ENCODE data around the gene PRR14L.

- TF ChIP-seq POLR2A (IDR thresholded peaks at IDR 0.05; ENCODE audit: low read depth, low read length) = no peak
- TF ChIP-seq, protein P1, sequence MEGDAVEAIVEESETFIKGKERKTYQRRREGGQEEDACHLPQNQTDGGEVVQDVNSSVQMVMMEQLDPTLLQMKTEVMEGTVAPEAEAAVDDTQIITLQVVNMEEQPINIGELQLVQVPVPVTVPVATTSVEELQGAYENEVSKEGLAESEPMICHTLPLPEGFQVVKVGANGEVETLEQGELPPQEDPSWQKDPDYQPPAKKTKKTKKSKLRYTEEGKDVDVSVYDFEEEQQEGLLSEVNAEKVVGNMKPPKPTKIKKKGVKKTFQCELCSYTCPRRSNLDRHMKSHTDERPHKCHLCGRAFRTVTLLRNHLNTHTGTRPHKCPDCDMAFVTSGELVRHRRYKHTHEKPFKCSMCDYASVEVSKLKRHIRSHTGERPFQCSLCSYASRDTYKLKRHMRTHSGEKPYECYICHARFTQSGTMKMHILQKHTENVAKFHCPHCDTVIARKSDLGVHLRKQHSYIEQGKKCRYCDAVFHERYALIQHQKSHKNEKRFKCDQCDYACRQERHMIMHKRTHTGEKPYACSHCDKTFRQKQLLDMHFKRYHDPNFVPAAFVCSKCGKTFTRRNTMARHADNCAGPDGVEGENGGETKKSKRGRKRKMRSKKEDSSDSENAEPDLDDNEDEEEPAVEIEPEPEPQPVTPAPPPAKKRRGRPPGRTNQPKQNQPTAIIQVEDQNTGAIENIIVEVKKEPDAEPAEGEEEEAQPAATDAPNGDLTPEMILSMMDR (IDR thresholded peaks at IDR 0.05; ENCODE audit: extremely low read depth in 1 of 2, insufficient read depth in 1 of 2, low read depth in 1 of 2, low read length in 2 of 2) = no peak
- no peak for TF ChIP-seq EZH2 (IDR thresholded peaks at IDR 0.05; ENCODE audit: borderline replicate concordance, low read depth, low read length, severe bottlenecking)
- no peak for TF ChIP-seq JUN (IDR thresholded peaks at IDR 0.05; ENCODE audit: borderline replicate concordance, insufficient read depth, insufficient read length, low read depth)
- no peak for TF ChIP-seq POLR2AphosphoS5 (IDR thresholded peaks at IDR 0.05; ENCODE audit: insufficient read depth, low read depth, low read length)
- TF ChIP-seq, protein P2, sequence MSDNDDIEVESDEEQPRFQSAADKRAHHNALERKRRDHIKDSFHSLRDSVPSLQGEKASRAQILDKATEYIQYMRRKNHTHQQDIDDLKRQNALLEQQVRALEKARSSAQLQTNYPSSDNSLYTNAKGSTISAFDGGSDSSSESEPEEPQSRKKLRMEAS (IDR thresholded peaks at IDR 0.05; ENCODE audit: insufficient read depth, insufficient read length) = no peak
- TF ChIP-seq FOS (IDR thresholded peaks at IDR 0.05; ENCODE audit: borderline replicate concordance, insufficient read depth, low read length) = no peak
- no peak for TF ChIP-seq GATA2 (IDR thresholded peaks at IDR 0.05; ENCODE audit: insufficient read depth, insufficient read length, low read depth, low read length)
Measured at GRCh38 chr22:31752096-31752847, 2.3 kb upstream of the PRR14L start.

Data from endothelial cell of umbilical vein (primary cell).